K562 (cell line): ENCODE results near the gene IGFBPL1. TPM values are rescaled to one million over a fixed set of nuclear protein-coding genes. Genes with fewer than 3 reads are reported as not detected.

Source experiments
- ATAC-seq: fragments of 200-7000 bp; cut with Tn5 transposase; 3 replicates; pipeline ENCODE4 v1.9.1; 2020; ENCODE audit warnings: moderate library complexity
- BruUV-seq: library from RNA; stranded (reverse); fragments of 400-500 nt; replicated peaks from 2 replicates; lab custom pipeline; 2021; lab: Mats Ljungman, UMichigan
- CTCF ChIA-PET: fragments of 300-600 bp; formaldehyde crosslinking; extraction: SDS; loops from one replicate; lab custom pipeline; 2021; ENCODE audit warnings: low intra/inter-chr PET ratio; lab: Yijun Ruan, JAX
- POLR2A ChIA-PET: fragments of 300-600, 350-650 bp; sonication (Branson Sonifier 250); formaldehyde crosslinking; extraction: SDS; loops from one replicate; lab custom pipeline; 2021; ENCODE audit warnings: antibody characterized with exemption, inconsistent platforms; lab: Yijun Ruan, JAX
- DNase-seq, 4 experiments: peaks; one replicate each; pipeline versions ENCODE4 v3.0.0 to v3.0.0-alpha.2; 2011 to 2018; ENCODE audit warnings: low spot score in 3 of 4, mixed read lengths in 3 of 4; ENCODE audit errors: extremely low read depth in 1 of 4
- FAIRE-seq: peaks from 2 replicates; lab custom pipeline; 2011; peaks lifted over from hg19 to GRCh38; lab: Jason Lieb, UNC
- H2AFZ ChIP-seq: 2 replicates; pipeline ENCODE4 v1.6.0; 2011; ENCODE audit warnings: low read depth, low read length, control low read depth, inconsistent platforms
- H3K27ac ChIP-seq: fragments of 200-600 bp; 3 replicates; pipeline ENCODE4 v1.8.0; 2011; ENCODE audit warnings: low read depth, mild to moderate bottlenecking, control low read depth, inconsistent platforms, low read length, moderate library complexity, mixed read lengths; ENCODE audit errors: extremely low read depth
- H3K27me3 ChIP-seq, 2 experiments: fragments of 300-600 bp in 1 of 2; 2 replicates in 1 of 2; 3 replicates in 1 of 2; pipeline versions ENCODE4 v1.6.0 to v1.8.0; 2011; ENCODE audit warnings: inconsistent platforms in 2 of 2, low read length in 2 of 2, mild to moderate bottlenecking in 1 of 2, mixed read lengths in 1 of 2, moderate library complexity in 1 of 2; ENCODE audit not compliant: control insufficient read depth in 2 of 2, insufficient read depth in 2 of 2
- H3K36me3 ChIP-seq: fragments of 300-600 bp; 3 replicates; pipeline ENCODE4 v1.8.0; 2011; ENCODE audit warnings: mild to moderate bottlenecking, low read length, inconsistent platforms; ENCODE audit not compliant: control insufficient read depth, insufficient read depth
- H3K4me1 ChIP-seq, 2 experiments: fragments of 200-600 bp in 1 of 2; replicated peaks in 1 of 2; 2 replicates in 1 of 2; 3 replicates in 1 of 2; pipeline versions ENCODE4 v1.5.1 to v1.8.0; 2011; ENCODE audit warnings: inconsistent platforms in 2 of 2, low read length in 2 of 2, mild to moderate bottlenecking in 1 of 2, mixed read lengths in 1 of 2, moderate library complexity in 1 of 2; ENCODE audit not compliant: control insufficient read depth in 2 of 2, insufficient read depth in 2 of 2
- H3K4me2 ChIP-seq: 2 replicates; pipeline ENCODE4 v1.6.1; 2011; ENCODE audit warnings: low read length, control low read depth, inconsistent platforms, mixed read lengths; ENCODE audit not compliant: insufficient read depth
- H3K4me3 ChIP-seq: fragments of 200-600 bp; sonication (generic), shearing (Covaris generic); 2 replicates; pipeline ENCODE4 v1.5.1; 2016; ENCODE audit warnings: control low read depth, inconsistent platforms
- H3K79me2 ChIP-seq: fragments of 200-600 bp; 3 replicates; pipeline ENCODE4 v1.8.0; 2011; ENCODE audit warnings: low read length, inconsistent platforms; ENCODE audit not compliant: control insufficient read depth, insufficient read depth
- H3K9ac ChIP-seq, 2 experiments: 2 replicates each; pipeline versions ENCODE4 v1.6.0 to v1.6.1; 2011; ENCODE audit warnings: low read depth in 2 of 2, low read length in 2 of 2, control low read depth in 1 of 2, inconsistent platforms in 1 of 2, mild to moderate bottlenecking in 1 of 2, mixed read lengths in 1 of 2; ENCODE audit not compliant: insufficient read depth in 1 of 2
- H3K9me1 ChIP-seq: one replicate; pipeline ENCODE4 v1.6.0; 2011; ENCODE audit warnings: inconsistent platforms, mild to moderate bottlenecking, low read length, moderate library complexity; ENCODE audit not compliant: control insufficient read depth, insufficient read depth
- H3K9me3 ChIP-seq: replicated peaks from 2 replicates; pipeline ENCODE4 v1.5.1; 2011; ENCODE audit warnings: low read depth, low read length, inconsistent platforms; ENCODE audit not compliant: control insufficient read depth, insufficient read depth
- H4K20me1 ChIP-seq: replicated peaks from 2 replicates; pipeline ENCODE4 v1.6.1; 2011; ENCODE audit warnings: low read length, inconsistent platforms, mixed read lengths; ENCODE audit not compliant: control insufficient read depth, insufficient read depth
- ATF3 ChIP-seq, 2 experiments: fragments of 450-650 bp in 1 of 2; sonication (generic) in 1 of 2; formaldehyde crosslinking in 1 of 2; IDR thresholded peaks in 1 of 2; conservative IDR thresholded peaks in 1 of 2; 2 replicates each; pipeline versions ENCODE4 v1.6.1 to v1.8.1; 2016 to 2023; ENCODE audit warnings: mild to moderate bottlenecking in 2 of 2, moderate library complexity in 2 of 2, inconsistent platforms in 1 of 2, missing genetic modification reagents in 1 of 2
- DNMT1 ChIP-seq: fragments of 450-650 bp; IDR thresholded peaks from 2 replicates; pipeline ENCODE4 v1.6.1; 2016; ENCODE audit warnings: antibody characterized with exemption, mild to moderate bottlenecking
- ZBTB11 ChIP-seq, 3 experiments: fragments of 200-800 bp in 1 of 3; fragments of 250-450 bp in 1 of 3; fragments of 450-650 bp in 1 of 3; sonication (Bioruptor Pico) in 1 of 3; sonication (Bioruptor generic) in 1 of 3; formaldehyde crosslinking in 1 of 3; IDR thresholded peaks; 2 replicates each; pipeline versions ENCODE4 v1.6.1 to v1.8.0; 2016 to 2022; ENCODE audit warnings: mild to moderate bottlenecking in 2 of 3, missing genetic modification characterization in 2 of 3, missing compliant biosample characterization in 1 of 3, moderate library complexity in 1 of 3
- WGBS: fragments of 100-300 bp; shearing (Covaris generic); methylation state at CpG from one replicate; pipeline ENCODE4 v1.1.6; 2016; ENCODE audit warnings: low coverage, mixed read lengths; ENCODE audit not compliant: insufficient coverage; ENCODE audit errors: missing lambda C conversion rate; 5-methylcytosine and 5-hydroxymethylcytosine counted together
- in situ Hi-C: fragments of 300-500 bp; cut with MboI; formaldehyde crosslinking; loops from 4 replicates; pipeline ENCODE4 v1.15.0; 2018; ENCODE audit warnings: inconsistent platforms, mixed read lengths
- intact Hi-C: fragments of 100-400 bp; cut with micrococcal nuclease; formaldehyde crosslinking; loops from 2 replicates; pipeline ENCODE4 v1.14.2; 2022
- polyA plus RNA-seq, 8 experiments: library from polyadenylated mRNA; depleted of rRNA in 4 of 8; stranded (reverse) in 5 of 8; unstranded in 3 of 8; fragments of >200 nt; fragmentation: Nextera tagmentation in 2 of 8; fragmentation: Illumina TruSeq in 1 of 8; extraction: Ambion mirVana in 2 of 8; extraction: Trizol in 1 of 8; gene quantifications; 2 replicates each; pipeline versions ENCODE4 v1.2.1 to v1.2.3, GENCODE V29; 2011 to 2014; ENCODE audit warnings: inconsistent platforms in 1 of 8, missing spikeins in 1 of 8
- total RNA-seq, 7 experiments: library from RNA; depleted of rRNA in 6 of 7; stranded (reverse); fragments of >200 nt in 6 of 7; fragmentation: Illumina TruSeq in 2 of 7; extraction: Trizol in 2 of 7; gene quantifications; 2 replicates each; pipeline versions ENCODE4 v1.2.1 to v1.2.3, GENCODE V29; 2011 to 2021; ENCODE audit warnings: low replicate concordance in 1 of 7

IGFBPL1 gene
- total and polyA plus RNA-seq, 9 of the 15 experiments (the other 6 are each of a cell fraction or from before 2014, with no cell fraction given), result not detected

- Histone ChIP-seq H3K4me1 (peaks cover 38 to 47% of the 10 kb centered on the region in 2 experiments), H2AFZ (peak overlapping the region; percentile 94), H3K27me3 (no peaks in the 10 kb centered on the region), H3K9me1 (no peaks in the 10 kb centered on the region), H3K79me2 (peaks cover 31% of the 10 kb centered on the region), H3K4me2 (peak overlapping the region; percentile 96), H4K20me1 (no peaks in the 10 kb centered on the region; the same call in 1 of the 2 replicates), H3K9me3 (no peaks in the 10 kb centered on the region), H3K36me3 (peaks cover 25% of the 10 kb centered on the region; the same call in 2 of the 3 replicates), H3K9ac (peak overlapping the region; percentile 28 to 85; a peak in 3 of 4 replicates), H3K27ac (no peak overlapping the region; the same call in 2 of the 3 replicates), H3K4me3 (peak overlapping the region; percentile 83)
- DNase-seq (no peak), ATAC-seq (no peak), FAIRE-seq (no peak)
- in situ Hi-C loops (no loop called here), intact Hi-C loops (loop anchor here (2.0 kb wide), 1 partner anchor 487 kb away; the partner anchor contains the start of gene SLC25A51)
- TF ChIP-seq ATF3 (IDR thresholded peaks at IDR 0.05), result peak; percentile 68
- TF ChIP-seq ATF3 (CRISPR knock-in tag; conservative IDR thresholded peaks at IDR 0.05), result no peak
- no peak for TF ChIP-seq DNMT1
- TF ChIP-seq ZBTB11 (CRISPR knock-in tag; IDR thresholded peaks at IDR 0.05), result no peak
- CTCF ChIA-PET, result no interaction called here
- 79% methylated on average over 18 of the region's 18 CpGs for WGBS
- no TSS peak for BruUV-seq
- POLR2A ChIA-PET, result interaction anchor here (0.7 kb wide), 1 partner anchor 539 kb away, joined by 3 read pairs; no protein-coding TSS in a partner anchor
Observed at GRCh38 chr9:38391278-38392118, 32.8 kb downstream of the IGFBPL1 start.
